Natural killer cell treated with Interleukin-12 subunit alpha and Interleukin-12 subunit beta and Interleukin-15 and Interleukin-18, amount 100 ng/mL, for 72 hours (primary cell): ENCODE data around the gene CEP104. TPM values are rescaled to one million over a fixed set of nuclear protein-coding genes. Genes with fewer than 3 reads are reported as not detected.

Experiments
- ATAC-seq, 2 donors: fragments of 150-1000 bp; cut with Tn5 transposase in 1 of 2; sonication (Bioruptor Pico), chemical (Tn5 transposase) in 1 of 2; 2 replicates each; pipeline ENCODE4 v1.10.0; 2021
- DNase-seq: peaks from one replicate; pipeline ENCODE4 v3.0.0; 2022; ENCODE audit warnings: low spot score
- H3K27ac Mint-ChIP-seq, 2 donors: 1 replicate in 1 of 2; 2 replicates in 1 of 2; pipeline ENCODE4 v1.8.0; 2022; ENCODE audit warnings: mixed read lengths in 2 of 2, mild to moderate bottlenecking in 1 of 2, moderate library complexity in 1 of 2
- H3K27me3 Mint-ChIP-seq, 2 donors: 1 replicate in 1 of 2; 2 replicates in 1 of 2; pipeline ENCODE4 v1.8.0; 2022; ENCODE audit warnings: mixed read lengths in 2 of 2
- H3K36me3 Mint-ChIP-seq: one replicate; pipeline ENCODE4 v1.8.0; 2022; ENCODE audit warnings: mixed read lengths
- H3K4me1 Mint-ChIP-seq, 2 donors: 1 replicate in 1 of 2; 2 replicates in 1 of 2; pipeline ENCODE4 v1.8.0; 2022; ENCODE audit warnings: low read depth in 2 of 2, mixed read lengths in 2 of 2, mild to moderate bottlenecking in 1 of 2
- H3K4me3 Mint-ChIP-seq: one replicate; pipeline ENCODE4 v1.8.0; 2022; ENCODE audit warnings: mixed read lengths
- H3K9me3 Mint-ChIP-seq: 2 replicates; pipeline ENCODE4 v1.8.0; 2022; ENCODE audit warnings: mixed read lengths
- total RNA-seq, 2 donors: library from RNA; stranded (reverse); gene quantifications; one replicate each; pipeline ENCODE4 v1.2.3, GENCODE V29; 2022

The CEP104 gene
- total RNA-seq, 2 donors from 2014 or later: 46.6 to 59.4 TPM

GRCh38 chr1:3899754-3900149 lies 42.7 kb upstream of the CEP104 start:
- Mint-ChIP-seq H3K4me1 (peaks cover 41 to 55% of the 10 kb centered on the region in 2 donors), H3K27ac (peak overlapping the region; percentile 97 to 98), H3K4me3 (peak overlapping the region; percentile 94), H3K9me3 (no peaks in the 10 kb centered on the region), H3K36me3 (peaks cover 7% of the 10 kb centered on the region), H3K27me3 (no peaks in the 10 kb centered on the region)
- ATAC-seq (no peak), DNase-seq (no peak)

- no peak for DNase-seq
- no peaks in the 10 kb centered on the region for H3K27me3 Mint-ChIP-seq
- H3K4me1 Mint-ChIP-seq: peaks cover 41 to 55% of the 10 kb centered on the region in 2 donors
- peak overlapping the region; percentile 84 to 97 for H3K27ac Mint-ChIP-seq
- H3K4me3 Mint-ChIP-seq: peak overlapping the region; percentile 94
- H3K9me3 Mint-ChIP-seq: no peaks in the 10 kb centered on the region
- peaks cover 7% of the 10 kb centered on the region for H3K36me3 Mint-ChIP-seq
- no peak for ATAC-seq
Observed at GRCh38 chr1:3898994-3899753, 42.2 kb upstream of the CEP104 start.

- Mint-ChIP-seq H3K27me3 (no peaks in the 10 kb centered on the region), H3K36me3 (peaks cover 7% of the 10 kb centered on the region), H3K9me3 (no peaks in the 10 kb centered on the region), H3K4me3 (peak overlapping the region; percentile 94), H3K27ac (peak overlapping the region; percentile 84 to 97), H3K4me1 (peaks cover 35 to 49% of the 10 kb centered on the region in 2 donors)
- DNase-seq (no peak), ATAC-seq (no peak)
Observed at GRCh38 chr1:3898475-3898735, 41.4 kb upstream of the CEP104 start.

GRCh38 chr1:3896396-3897000 lies 39.5 kb upstream of the CEP104 start:
- Mint-ChIP-seq H3K27me3 (no peaks in the 10 kb centered on the region), H3K4me1 (peaks cover 30 to 37% of the 10 kb centered on the region in 2 donors), H3K27ac (peak overlapping the region; percentile 4 to 38), H3K9me3 (no peaks in the 10 kb centered on the region), H3K36me3 (peaks cover 7% of the 10 kb centered on the region), H3K4me3 (no peak overlapping the region)
- no peak for ATAC-seq
- DNase-seq: no peak

GRCh38 chr1:3895951-3896325 lies 38.9 kb upstream of the CEP104 start:
- DNase-seq (no peak), ATAC-seq (no peak)
- peaks cover 7% of the 10 kb centered on the region for H3K36me3 Mint-ChIP-seq
- H3K4me3 Mint-ChIP-seq: no peak overlapping the region
- peak overlapping the region; percentile 4 to 38 for H3K27ac Mint-ChIP-seq
- no peaks in the 10 kb centered on the region for H3K9me3 Mint-ChIP-seq
- H3K27me3 Mint-ChIP-seq: no peaks in the 10 kb centered on the region
- peaks cover 31 to 39% of the 10 kb centered on the region in 2 donors for H3K4me1 Mint-ChIP-seq

GRCh38 chr1:3895279-3895950 lies 38.4 kb upstream of the CEP104 start:
- H3K4me3 Mint-ChIP-seq: no peak overlapping the region

GRCh38 chr1:3894626-3895278 lies 37.7 kb upstream of the CEP104 start:
- DNase-seq (no peak), ATAC-seq (no peak)
- H3K27me3 Mint-ChIP-seq: no peaks in the 10 kb centered on the region
- peak overlapping the region in 1 of 2 donors; percentile 61 for H3K27ac Mint-ChIP-seq
- peaks cover 13% of the 10 kb centered on the region for H3K36me3 Mint-ChIP-seq
- H3K9me3 Mint-ChIP-seq: no peaks in the 10 kb centered on the region
- H3K4me1 Mint-ChIP-seq: peaks cover 42 to 51% of the 10 kb centered on the region in 2 donors
- H3K4me3 Mint-ChIP-seq: no peak overlapping the region

More at GRCh38 chr1:3895279-3895950, 38.4 kb upstream of the CEP104 start:
- ATAC-seq: no peak
- Mint-ChIP-seq H3K9me3 (no peaks in the 10 kb centered on the region), H3K36me3 (peaks cover 7% of the 10 kb centered on the region), H3K27me3 (no peaks in the 10 kb centered on the region), H3K27ac (peak overlapping the region in 1 of 2 donors; percentile 38), H3K4me1 (peaks cover 36 to 44% of the 10 kb centered on the region in 2 donors)
- no peak for DNase-seq

- H3K27me3 Mint-ChIP-seq: no peaks in the 10 kb centered on the region
- no peak for DNase-seq
- peaks cover 41% of the 10 kb centered on the region in 2 donors for H3K4me1 Mint-ChIP-seq
- H3K4me3 Mint-ChIP-seq: no peak overlapping the region
- ATAC-seq: no peak
- H3K9me3 Mint-ChIP-seq: no peaks in the 10 kb centered on the region
- H3K27ac Mint-ChIP-seq: no peak overlapping the region
- H3K36me3 Mint-ChIP-seq: peaks cover 14% of the 10 kb centered on the region
Observed at GRCh38 chr1:3893190-3893589, 36.2 kb upstream of the CEP104 start.

GRCh38 chr1:3892748-3893147 lies 35.7 kb upstream of the CEP104 start:
- H3K27me3 Mint-ChIP-seq: no peaks in the 10 kb centered on the region
- DNase-seq (no peak), ATAC-seq (no peak)
- H3K9me3 Mint-ChIP-seq: no peaks in the 10 kb centered on the region
- no peak overlapping the region for H3K4me3 Mint-ChIP-seq
- peaks cover 37 to 40% of the 10 kb centered on the region in 2 donors for H3K4me1 Mint-ChIP-seq
- H3K27ac Mint-ChIP-seq: peak overlapping the region in 1 of 2 donors; percentile 44
- H3K36me3 Mint-ChIP-seq: peaks cover 14% of the 10 kb centered on the region

GRCh38 chr1:3891329-3891865 lies 34.4 kb upstream of the CEP104 start:
- no peaks in the 10 kb centered on the region for H3K27me3 Mint-ChIP-seq
- H3K27ac Mint-ChIP-seq: peak overlapping the region in 1 of 2 donors; percentile 55
- no peaks in the 10 kb centered on the region for H3K9me3 Mint-ChIP-seq
- H3K4me1 Mint-ChIP-seq: peaks cover 24 to 35% of the 10 kb centered on the region in 2 donors
- no peak for ATAC-seq
- H3K4me3 Mint-ChIP-seq: no peak overlapping the region
- no peak for DNase-seq
- H3K36me3 Mint-ChIP-seq: peaks cover 8% of the 10 kb centered on the region

GRCh38 chr1:3890389-3891328 lies 33.6 kb upstream of the CEP104 start:
- Mint-ChIP-seq H3K27me3 (no peaks in the 10 kb centered on the region), H3K9me3 (no peaks in the 10 kb centered on the region), H3K27ac (peak overlapping the region; percentile 55 to 83), H3K36me3 (peaks cover 8% of the 10 kb centered on the region), H3K4me3 (peak overlapping the region; percentile 74), H3K4me1 (peaks cover 17 to 30% of the 10 kb centered on the region in 2 donors)
- ATAC-seq (peak; percentile 93), DNase-seq (peak; percentile 74)

- peaks cover 16 to 31% of the 10 kb centered on the region in 2 donors for H3K4me1 Mint-ChIP-seq
- peak overlapping the region; percentile 74 for H3K4me3 Mint-ChIP-seq
- DNase-seq (no peak), ATAC-seq (peak; percentile 59 to 69)
- H3K27ac Mint-ChIP-seq: peak overlapping the region; percentile 55 to 83
- peaks cover 8% of the 10 kb centered on the region for H3K36me3 Mint-ChIP-seq
- no peaks in the 10 kb centered on the region for H3K27me3 Mint-ChIP-seq
- H3K9me3 Mint-ChIP-seq: no peaks in the 10 kb centered on the region
Observed at GRCh38 chr1:3889936-3890335, 32.9 kb upstream of the CEP104 start.

GRCh38 chr1:3888301-3888700 lies 31.3 kb upstream of the CEP104 start:
- H3K9me3 Mint-ChIP-seq: no peaks in the 10 kb centered on the region
- peak overlapping the region in 1 of 2 donors; percentile 57 for H3K27ac Mint-ChIP-seq
- ATAC-seq (no peak), DNase-seq (no peak)
- no peak overlapping the region for H3K4me3 Mint-ChIP-seq
- peaks cover 19 to 41% of the 10 kb centered on the region in 2 donors for H3K4me1 Mint-ChIP-seq
- H3K36me3 Mint-ChIP-seq: peaks cover 8% of the 10 kb centered on the region
- no peaks in the 10 kb centered on the region for H3K27me3 Mint-ChIP-seq
